ENCODE data around the gene RMND5B.

- TF ChIP-seq POLR2A (IDR thresholded peaks at IDR 0.05; ENCODE audit: borderline replicate concordance, extremely low read depth, insufficient read depth, insufficient read length) (no peak), CTCF (IDR thresholded peaks at IDR 0.05 in 2 of 3, conservative IDR thresholded peaks at IDR 0.05 in 1 of 3; ENCODE audit: borderline replicate concordance in 1 of 3, insufficient read depth in 1 of 3, low read depth in 2 of 3, low read length in 2 of 3) (no peak), REST (IDR thresholded peaks at IDR 0.05; ENCODE audit: low read depth) (no peak), FOSL1 (IDR thresholded peaks at IDR 0.05; ENCODE audit: low read depth) (no peak), EZH2 (IDR thresholded peaks at IDR 0.05) (no peak), CEBPB (IDR thresholded peaks at IDR 0.05; ENCODE audit: low read depth) (no peak), ATF3 (IDR thresholded peaks at IDR 0.05) (no peak), JUND (IDR thresholded peaks at IDR 0.05) (no peak), CBX3 (IDR thresholded peaks at IDR 0.05; ENCODE audit: low read depth) (no peak), POLR2AphosphoS5 (IDR thresholded peaks at IDR 0.05; ENCODE audit: low read depth, low read length) (no peak), ZFX (IDR thresholded peaks at IDR 0.05) (no peak), SIN3A (IDR thresholded peaks at IDR 0.05; ENCODE audit: low read depth) (no peak)
Observed at GRCh38 chr5:178112545-178112944, 18.3 kb upstream of the RMND5B start.

Measured in HCT116 (cell line).